K562 (cell line): ENCODE results near the gene ERFL. TPM values are rescaled to one million over a fixed set of nuclear protein-coding genes. Genes with fewer than 3 reads are reported as not detected.

ENCODE experiments used
- ATAC-seq: fragments of 200-7000 bp; cut with Tn5 transposase; 3 replicates; pipeline ENCODE4 v1.9.1; 2020; ENCODE audit warnings: moderate library complexity
- BruUV-seq: library from RNA; stranded (reverse); fragments of 400-500 nt; replicated peaks from 2 replicates; lab custom pipeline; 2021; lab: Mats Ljungman, UMichigan
- CTCF ChIA-PET: fragments of 300-600 bp; formaldehyde crosslinking; extraction: SDS; loops from one replicate; lab custom pipeline; 2021; ENCODE audit warnings: low intra/inter-chr PET ratio; lab: Yijun Ruan, JAX
- POLR2A ChIA-PET: fragments of 300-600, 350-650 bp; sonication (Branson Sonifier 250); formaldehyde crosslinking; extraction: SDS; loops from one replicate; lab custom pipeline; 2021; ENCODE audit warnings: antibody characterized with exemption, inconsistent platforms; lab: Yijun Ruan, JAX
- DNase-seq, 4 experiments: peaks; one replicate each; pipeline versions ENCODE4 v3.0.0 to v3.0.0-alpha.2; 2011 to 2018; ENCODE audit warnings: low spot score in 3 of 4, mixed read lengths in 3 of 4; ENCODE audit errors: extremely low read depth in 1 of 4
- FAIRE-seq: peaks from 2 replicates; lab custom pipeline; 2011; peaks lifted over from hg19 to GRCh38; lab: Jason Lieb, UNC
- H2AFZ ChIP-seq: 2 replicates; pipeline ENCODE4 v1.6.0; 2011; ENCODE audit warnings: low read depth, low read length, control low read depth, inconsistent platforms
- H3K27ac ChIP-seq: fragments of 200-600 bp; 3 replicates; pipeline ENCODE4 v1.8.0; 2011; ENCODE audit warnings: low read depth, mild to moderate bottlenecking, control low read depth, inconsistent platforms, low read length, moderate library complexity, mixed read lengths; ENCODE audit errors: extremely low read depth
- H3K27me3 ChIP-seq, 2 experiments: fragments of 300-600 bp in 1 of 2; 2 replicates in 1 of 2; 3 replicates in 1 of 2; pipeline versions ENCODE4 v1.6.0 to v1.8.0; 2011; ENCODE audit warnings: inconsistent platforms in 2 of 2, low read length in 2 of 2, mild to moderate bottlenecking in 1 of 2, mixed read lengths in 1 of 2, moderate library complexity in 1 of 2; ENCODE audit not compliant: control insufficient read depth in 2 of 2, insufficient read depth in 2 of 2
- H3K36me3 ChIP-seq: fragments of 300-600 bp; 3 replicates; pipeline ENCODE4 v1.8.0; 2011; ENCODE audit warnings: mild to moderate bottlenecking, low read length, inconsistent platforms; ENCODE audit not compliant: control insufficient read depth, insufficient read depth
- H3K4me1 ChIP-seq, 2 experiments: fragments of 200-600 bp in 1 of 2; replicated peaks in 1 of 2; 2 replicates in 1 of 2; 3 replicates in 1 of 2; pipeline versions ENCODE4 v1.5.1 to v1.8.0; 2011; ENCODE audit warnings: inconsistent platforms in 2 of 2, low read length in 2 of 2, mild to moderate bottlenecking in 1 of 2, mixed read lengths in 1 of 2, moderate library complexity in 1 of 2; ENCODE audit not compliant: control insufficient read depth in 2 of 2, insufficient read depth in 2 of 2
- H3K4me2 ChIP-seq: 2 replicates; pipeline ENCODE4 v1.6.1; 2011; ENCODE audit warnings: low read length, control low read depth, inconsistent platforms, mixed read lengths; ENCODE audit not compliant: insufficient read depth
- H3K4me3 ChIP-seq: fragments of 200-600 bp; sonication (generic), shearing (Covaris generic); 2 replicates; pipeline ENCODE4 v1.5.1; 2016; ENCODE audit warnings: control low read depth, inconsistent platforms
- H3K79me2 ChIP-seq: fragments of 200-600 bp; 3 replicates; pipeline ENCODE4 v1.8.0; 2011; ENCODE audit warnings: low read length, inconsistent platforms; ENCODE audit not compliant: control insufficient read depth, insufficient read depth
- H3K9ac ChIP-seq, 2 experiments: 2 replicates each; pipeline versions ENCODE4 v1.6.0 to v1.6.1; 2011; ENCODE audit warnings: low read depth in 2 of 2, low read length in 2 of 2, control low read depth in 1 of 2, inconsistent platforms in 1 of 2, mild to moderate bottlenecking in 1 of 2, mixed read lengths in 1 of 2; ENCODE audit not compliant: insufficient read depth in 1 of 2
- H3K9me1 ChIP-seq: one replicate; pipeline ENCODE4 v1.6.0; 2011; ENCODE audit warnings: inconsistent platforms, mild to moderate bottlenecking, low read length, moderate library complexity; ENCODE audit not compliant: control insufficient read depth, insufficient read depth
- H3K9me3 ChIP-seq: replicated peaks from 2 replicates; pipeline ENCODE4 v1.5.1; 2011; ENCODE audit warnings: low read depth, low read length, inconsistent platforms; ENCODE audit not compliant: control insufficient read depth, insufficient read depth
- H4K20me1 ChIP-seq: replicated peaks from 2 replicates; pipeline ENCODE4 v1.6.1; 2011; ENCODE audit warnings: low read length, inconsistent platforms, mixed read lengths; ENCODE audit not compliant: control insufficient read depth, insufficient read depth
- ARHGAP35 ChIP-seq: fragments of 450-650 bp; IDR thresholded peaks from 2 replicates; pipeline ENCODE4 v1.6.1; 2018; ENCODE audit not compliant: partially characterized antibody
- ARNT ChIP-seq, 2 experiments: fragments of 450-650 bp; IDR thresholded peaks; 2 replicates each; pipeline ENCODE4 v1.6.1; 2016; ENCODE audit warnings: mild to moderate bottlenecking in 1 of 2
- BCOR ChIP-seq: fragments of 450-650 bp; IDR thresholded peaks from 2 replicates; pipeline ENCODE4 v1.6.1; 2016
- CHD1 ChIP-seq: fragments of 200-600 bp; sonication (generic); IDR thresholded peaks from one replicate; pipeline ENCODE4 v1.6.1; 2012; ENCODE audit warnings: mild to moderate bottlenecking, moderate library complexity, low read length, inconsistent platforms
- DPF2 ChIP-seq: fragments of 450-650 bp; IDR thresholded peaks from 2 replicates; pipeline ENCODE4 v1.6.1; 2016
- GTF2A2 ChIP-seq: IDR thresholded peaks from 2 replicates; pipeline ENCODE4 v1.6.1; 2016; ENCODE audit warnings: mild to moderate bottlenecking, missing genetic modification characterization, missing compliant biosample characterization
- HDAC1 ChIP-seq, 2 experiments: fragments of 450-650 bp; IDR thresholded peaks; 2 replicates each; pipeline ENCODE4 v1.6.1; 2016 to 2017; ENCODE audit warnings: inconsistent platforms in 1 of 2, mild to moderate bottlenecking in 1 of 2, moderate library complexity in 1 of 2
- KDM1A ChIP-seq, 2 experiments: fragments of 450-650 bp; IDR thresholded peaks; 2 replicates each; pipeline ENCODE4 v1.6.1; 2016; ENCODE audit warnings: mild to moderate bottlenecking in 2 of 2
- MLX ChIP-seq, 2 experiments: fragments of 450-650 bp in 1 of 2; sonication (generic) in 1 of 2; formaldehyde crosslinking; conservative IDR thresholded peaks; 2 replicates each; pipeline versions ENCODE4 v1.4.0 to v1.8.1; 2020 to 2022; ENCODE audit warnings: mild to moderate bottlenecking in 1 of 2, missing genetic modification reagents in 1 of 2
- RBM22 ChIP-seq: fragments of 200-400 bp; formaldehyde crosslinking; IDR thresholded peaks from 2 replicates; pipeline ENCODE4 v1.6.1; 2018; ENCODE audit warnings: low read length, low read depth; ENCODE audit not compliant: poor library complexity, severe bottlenecking
- SNIP1 ChIP-seq: fragments of 450-650 bp; IDR thresholded peaks from 2 replicates; pipeline ENCODE4 v1.7.1; 2017; ENCODE audit warnings: low read depth, mild to moderate bottlenecking
- THRB ChIP-seq: fragments of 450-650 bp; formaldehyde crosslinking; conservative IDR thresholded peaks from 2 replicates; pipeline ENCODE4 v1.4.0; 2022; ENCODE audit warnings: mild to moderate bottlenecking, missing genetic modification characterization
- TOE1 ChIP-seq, 2 experiments: fragments of 450-650 bp in 1 of 2; sonication (generic) in 1 of 2; formaldehyde crosslinking in 1 of 2; IDR thresholded peaks; 2 replicates each; pipeline versions ENCODE4 v1.7.1 to v1.8.0; 2016 to 2022; ENCODE audit warnings: borderline replicate concordance in 2 of 2, mild to moderate bottlenecking in 2 of 2, antibody characterized with exemption in 1 of 2, inconsistent platforms in 1 of 2, low read depth in 1 of 2, missing genetic modification reagents in 1 of 2, moderate library complexity in 1 of 2
- ZMIZ1 ChIP-seq, 2 experiments: fragments of 150-350 bp in 1 of 2; IDR thresholded peaks; 2 replicates each; pipeline ENCODE4 v1.6.1; 2012 to 2016; ENCODE audit warnings: low read depth in 2 of 2, low read length in 2 of 2, mild to moderate bottlenecking in 1 of 2, moderate library complexity in 1 of 2
- ZNF408 ChIP-seq: fragments of 250-450 bp; sonication (Bioruptor Pico); IDR thresholded peaks from 2 replicates; pipeline ENCODE4 v1.4.0; 2020; ENCODE audit warnings: low read depth, mild to moderate bottlenecking, moderate library complexity
- ZNF668 ChIP-seq: fragments of 250-450 bp; sonication (Bioruptor Pico); IDR thresholded peaks from 2 replicates; pipeline ENCODE4 v1.8.0; 2022; ENCODE audit warnings: mild to moderate bottlenecking, inconsistent platforms
- WGBS: fragments of 100-300 bp; shearing (Covaris generic); methylation state at CpG from one replicate; pipeline ENCODE4 v1.1.6; 2016; ENCODE audit warnings: low coverage, mixed read lengths; ENCODE audit not compliant: insufficient coverage; ENCODE audit errors: missing lambda C conversion rate; 5-methylcytosine and 5-hydroxymethylcytosine counted together
- in situ Hi-C: fragments of 300-500 bp; cut with MboI; formaldehyde crosslinking; loops from 4 replicates; pipeline ENCODE4 v1.15.0; 2018; ENCODE audit warnings: inconsistent platforms, mixed read lengths
- intact Hi-C: fragments of 100-400 bp; cut with micrococcal nuclease; formaldehyde crosslinking; loops from 2 replicates; pipeline ENCODE4 v1.14.2; 2022
- polyA plus RNA-seq, 8 experiments: library from polyadenylated mRNA; depleted of rRNA in 4 of 8; stranded (reverse) in 5 of 8; unstranded in 3 of 8; fragments of >200 nt; fragmentation: Nextera tagmentation in 2 of 8; fragmentation: Illumina TruSeq in 1 of 8; extraction: Ambion mirVana in 2 of 8; extraction: Trizol in 1 of 8; gene quantifications; 2 replicates each; pipeline versions ENCODE4 v1.2.1 to v1.2.3, GENCODE V29; 2011 to 2014; ENCODE audit warnings: inconsistent platforms in 1 of 8, missing spikeins in 1 of 8
- total RNA-seq, 7 experiments: library from RNA; depleted of rRNA in 6 of 7; stranded (reverse); fragments of >200 nt in 6 of 7; fragmentation: Illumina TruSeq in 2 of 7; extraction: Trizol in 2 of 7; gene quantifications; 2 replicates each; pipeline versions ENCODE4 v1.2.1 to v1.2.3, GENCODE V29; 2011 to 2021; ENCODE audit warnings: low replicate concordance in 1 of 7

The ERFL gene
- total and polyA plus RNA-seq, 9 of the 15 experiments (the other 6 are each of a cell fraction or from before 2014, with no cell fraction given): 0.07 to 0.75 (median 0.32) TPM; not detected in 4

DNA sequence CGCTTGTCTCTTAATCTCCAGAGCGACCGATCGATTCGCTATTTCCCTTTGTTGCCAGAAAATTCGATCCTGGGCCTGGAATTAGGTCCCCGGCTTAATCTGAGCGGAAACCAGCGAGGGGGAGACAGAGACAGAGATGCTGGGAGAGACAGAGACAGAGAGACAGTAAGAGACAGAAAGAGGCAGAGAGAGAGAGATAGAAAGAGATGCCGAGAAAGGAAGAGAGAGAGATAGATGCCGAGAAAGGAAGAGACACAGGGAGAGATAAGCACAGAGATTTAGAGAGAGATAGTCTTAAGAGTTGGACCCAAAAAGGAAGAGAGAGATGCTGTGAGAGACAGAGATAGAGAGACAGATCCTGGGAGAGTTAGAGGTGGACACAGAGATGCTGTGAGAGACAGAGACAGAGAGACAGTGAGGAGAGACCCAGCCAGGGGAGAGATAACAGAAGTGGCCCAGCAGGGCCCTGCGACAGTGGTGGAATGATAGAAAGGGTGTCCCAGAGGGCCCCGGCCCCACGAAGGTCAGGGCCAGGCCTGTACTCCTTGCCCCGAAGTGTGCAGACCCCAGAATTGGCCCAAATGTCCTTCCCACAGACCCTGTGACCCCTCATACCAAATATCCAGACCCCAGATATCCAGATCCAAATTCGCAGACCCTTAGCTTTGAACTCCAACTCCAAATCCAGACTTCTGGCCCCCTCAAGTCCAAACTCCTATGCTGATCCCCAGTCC lies 1.3 kb downstream of the ERFL start:
- no TSS peak for BruUV-seq
- intact Hi-C loops: no loop called here
- H3K79me2 ChIP-seq: peaks cover 8% of the 10 kb centered on the region; the same call in 2 of the 3 replicates
- TF ChIP-seq DPF2 (peak; percentile 33; the same call in 1 of the 2 replicates), THRB (CRISPR knock-in tag) (0 out of 2 replicates have a peak, but pooled peaks have one; percentile 68), ZMIZ1 (IDR thresholded peaks at IDR 0.05; ENCODE audit: low read depth in 2 of 2, low read length in 2 of 2) (no peak), ARHGAP35 (peak; percentile 58), MLX (CRISPR knock-in tag; conservative IDR thresholded peaks at IDR 0.05) (no peak), ZNF408 (no peak), BCOR (peak; percentile 83), CHD1 (no peak), GTF2A2 (tag) (no peak), TOE1 (IDR thresholded peaks at IDR 0.05; ENCODE audit: borderline replicate concordance) (0 out of 2 replicates have a peak, but pooled peaks have one; percentile 19), TOE1 (CRISPR knock-in tag; IDR thresholded peaks at IDR 0.05; ENCODE audit: borderline replicate concordance, low read depth) (no peak), SNIP1 (peak; percentile 43; the same call in 1 of the 2 replicates), ZNF668 (no peak), ARNT (IDR thresholded peaks at IDR 0.05) (peak in 1 of 2 experiments; percentile 25; a peak in 1 of 4 replicates), HDAC1 (IDR thresholded peaks at IDR 0.05) (peak in 1 of 2 experiments; percentile 31; a peak in 2 of 4 replicates), RBM22 (no peak), KDM1A (IDR thresholded peaks at IDR 0.05) (peak; percentile 47 to 64; a peak in 3 of 4 replicates)

More for the DNA sequence above, 1.3 kb downstream of the ERFL start:
- POLR2A ChIA-PET: interaction anchor here (1.0 kb wide), 1 partner anchor 53 kb away, joined by 4 read pairs; no protein-coding TSS in a partner anchor
- H2AFZ ChIP-seq: no peak overlapping the region
- CTCF ChIA-PET: no interaction called here
- no peaks in the 10 kb centered on the region for H3K9me3 ChIP-seq
- H3K4me1 ChIP-seq: peaks cover 30 to 50% of the 10 kb centered on the region in 2 experiments
- WGBS: 20% methylated on average over 15 of the region's 16 CpGs
- H3K4me2 ChIP-seq: no peak overlapping the region
- FAIRE-seq (peak; percentile 67), DNase-seq (no peak), ATAC-seq (no peak)
- no peak overlapping the region for H3K9ac ChIP-seq
- H3K36me3 ChIP-seq: no peaks in the 10 kb centered on the region
- H3K27ac ChIP-seq: no peak overlapping the region
- no peak overlapping the region; the same call in 1 of the 2 replicates for H3K4me3 ChIP-seq
- H3K27me3 ChIP-seq: no peaks in the 10 kb centered on the region; a peak in 2 of 5 replicates
- no peaks in the 10 kb centered on the region for H3K9me1 ChIP-seq
- H4K20me1 ChIP-seq: no peaks in the 10 kb centered on the region
- in situ Hi-C loops: no loop called here
